H9 (cell line): Measurements from ENCODE around the gene CD86. TPM values are rescaled to one million over a fixed set of nuclear protein-coding genes. Genes with fewer than 3 reads are reported as not detected.

Experiments used
- DNase-seq: peaks from one replicate; pipeline ENCODE4 v3.0.0-alpha.2; 2017
- H2AFZ ChIP-seq: one replicate; pipeline ENCODE4 v1.6.1; 2013; ENCODE audit warnings: mild to moderate bottlenecking, low read length, control low read depth, moderate library complexity
- H2AK5ac ChIP-seq: 2 replicates; pipeline ENCODE4 v1.6.1; 2013; ENCODE audit warnings: low read length, control low read depth, mixed read lengths; ENCODE audit not compliant: insufficient read length
- H2BK120ac ChIP-seq: one replicate; pipeline ENCODE4 v1.6.1; 2013; ENCODE audit warnings: low read depth, mild to moderate bottlenecking, low read length, control low read depth, inconsistent platforms; ENCODE audit not compliant: poor library complexity, severe bottlenecking
- H2BK12ac ChIP-seq: 2 replicates; pipeline ENCODE4 v1.6.1; 2013; ENCODE audit warnings: low read length, control low read depth, mixed read lengths, low read depth; ENCODE audit not compliant: insufficient read length
- H2BK15ac ChIP-seq: 2 replicates; pipeline ENCODE4 v1.6.1; 2013; ENCODE audit warnings: low read depth, low read length, control low read depth
- H2BK20ac ChIP-seq: one replicate; pipeline ENCODE4 v1.6.1; 2013; ENCODE audit warnings: low read depth, mild to moderate bottlenecking, low read length, control low read depth, inconsistent platforms; ENCODE audit not compliant: poor library complexity, severe bottlenecking
- H2BK5ac ChIP-seq: 2 replicates; pipeline ENCODE4 v1.6.1; 2013; ENCODE audit warnings: low read length, control low read depth, mixed read lengths; ENCODE audit not compliant: insufficient read length
- H3K14ac ChIP-seq: 2 replicates; pipeline ENCODE4 v1.6.1; 2013; ENCODE audit warnings: low read length, control low read depth; ENCODE audit not compliant: insufficient read depth
- H3K18ac ChIP-seq: 2 replicates; pipeline ENCODE4 v1.6.1; 2013; ENCODE audit warnings: low read depth, mild to moderate bottlenecking, mixed read lengths, low read length, control low read depth; ENCODE audit not compliant: insufficient read length
- H3K23ac ChIP-seq: 2 replicates; pipeline ENCODE4 v1.6.1; 2013; ENCODE audit warnings: low read length, control low read depth, mixed read lengths, low read depth; ENCODE audit not compliant: insufficient read length
- H3K23me2 ChIP-seq: 2 replicates; pipeline ENCODE4 v1.6.1; 2013; ENCODE audit warnings: low read depth, mild to moderate bottlenecking, mixed read lengths, low read length, control low read depth; ENCODE audit not compliant: insufficient read length, poor library complexity, severe bottlenecking
- H3K27ac ChIP-seq: 2 replicates; pipeline ENCODE4 v1.5.1; 2013; ENCODE audit warnings: low read length, control low read depth, mixed read lengths, low read depth; ENCODE audit not compliant: insufficient read length
- H3K27me3 ChIP-seq: 2 replicates; pipeline ENCODE4 v1.6.1; 2013; ENCODE audit warnings: low read length, control low read depth, inconsistent platforms; ENCODE audit not compliant: insufficient read depth
- H3K4ac ChIP-seq: 2 replicates; pipeline ENCODE4 v1.6.1; 2013; ENCODE audit warnings: low read depth, mild to moderate bottlenecking, control low read depth, inconsistent platforms, low read length, moderate library complexity
- H3K4me1 ChIP-seq: 2 replicates; pipeline ENCODE4 v1.6.1; 2013; ENCODE audit warnings: low read length, control low read depth, inconsistent platforms; ENCODE audit not compliant: insufficient read depth
- H3K4me2 ChIP-seq: 2 replicates; pipeline ENCODE4 v1.6.1; 2013; ENCODE audit warnings: low read length, control low read depth, mixed read lengths; ENCODE audit not compliant: insufficient read length, insufficient read depth
- H3K56ac ChIP-seq: 2 replicates; pipeline ENCODE4 v1.6.1; 2013; ENCODE audit warnings: low read depth, mild to moderate bottlenecking, mixed read lengths, low read length, control low read depth; ENCODE audit not compliant: insufficient read length
- H3K79me1 ChIP-seq: 2 replicates; pipeline ENCODE4 v1.6.1; 2013; ENCODE audit warnings: low read depth, mild to moderate bottlenecking, moderate library complexity, low read length, control low read depth, inconsistent platforms; ENCODE audit not compliant: insufficient read depth, poor library complexity, severe bottlenecking
- H3K79me2 ChIP-seq: 2 replicates; pipeline ENCODE4 v1.6.1; 2013; ENCODE audit warnings: low read length, control low read depth, inconsistent platforms; ENCODE audit not compliant: insufficient read depth
- H3K9ac ChIP-seq: 2 replicates; pipeline ENCODE4 v1.6.1; 2013; ENCODE audit warnings: low read length, control low read depth, mixed read lengths; ENCODE audit not compliant: insufficient read length; ENCODE audit errors: extremely low read depth
- H3K9me3 ChIP-seq: one replicate; pipeline ENCODE4 v1.6.1; 2013; ENCODE audit warnings: low read depth, low read length, inconsistent platforms; ENCODE audit not compliant: control insufficient read depth
- H3T11ph ChIP-seq: one replicate; pipeline ENCODE4 v1.6.1; 2013; ENCODE audit warnings: mild to moderate bottlenecking, low read length, control low read depth, inconsistent platforms
- H4K20me1 ChIP-seq: one replicate; pipeline ENCODE4 v1.6.1; 2013; ENCODE audit not compliant: control insufficient read depth, insufficient read length, insufficient read depth
- H4K5ac ChIP-seq: 2 replicates; pipeline ENCODE4 v1.6.1; 2013; ENCODE audit warnings: low read depth, mild to moderate bottlenecking, mixed read lengths, low read length, control low read depth; ENCODE audit not compliant: insufficient read length
- H4K8ac ChIP-seq: replicated peaks from 2 replicates; pipeline ENCODE4 v1.6.1; 2013; ENCODE audit warnings: low read length, control low read depth, mixed read lengths, low read depth; ENCODE audit not compliant: insufficient read length
- H4K91ac ChIP-seq: 2 replicates; pipeline ENCODE4 v1.6.1; 2013; ENCODE audit warnings: low read depth, mild to moderate bottlenecking, moderate library complexity, mixed read lengths, low read length, control low read depth; ENCODE audit not compliant: insufficient read length
- H3K27ac Mint-ChIP-seq, 3 experiments: 2 replicates in 2 of 3; 3 replicates in 1 of 3; pipeline ENCODE4 v1.8.0; 2020 to 2021; ENCODE audit warnings: mixed read lengths in 3 of 3, mild to moderate bottlenecking in 1 of 3, moderate library complexity in 1 of 3
- H3K27me3 Mint-ChIP-seq: 2 replicates; pipeline ENCODE4 v1.8.0; 2021; ENCODE audit warnings: low read depth, mild to moderate bottlenecking, moderate library complexity, mixed read lengths
- H3K36me3 Mint-ChIP-seq, 3 experiments: 2 replicates in 2 of 3; 3 replicates in 1 of 3; pipeline ENCODE4 v1.8.0; 2020 to 2021; ENCODE audit warnings: low read depth in 3 of 3, mixed read lengths in 3 of 3; ENCODE audit not compliant: insufficient read depth in 1 of 3
- H3K4me1 Mint-ChIP-seq, 2 experiments: 2 replicates each; pipeline ENCODE4 v1.8.0; 2020; ENCODE audit warnings: mixed read lengths in 2 of 2
- H3K4me3 Mint-ChIP-seq, 2 experiments: 2 replicates in 1 of 2; 3 replicates in 1 of 2; pipeline ENCODE4 v1.8.0; 2020 to 2021; ENCODE audit warnings: mild to moderate bottlenecking in 2 of 2, mixed read lengths in 2 of 2, moderate library complexity in 1 of 2
- H3K9me3 Mint-ChIP-seq, 2 experiments: 2 replicates in 1 of 2; 3 replicates in 1 of 2; pipeline ENCODE4 v1.8.0; 2020; ENCODE audit warnings: mild to moderate bottlenecking in 2 of 2, mixed read lengths in 2 of 2, moderate library complexity in 1 of 2
- CTCF ChIP-seq: fragments of 200-600 bp; sonication (generic); conservative IDR thresholded peaks from 3 replicates; pipeline ENCODE4 v1.8.0; 2021; ENCODE audit warnings: antibody characterized with exemption, mild to moderate bottlenecking
- WGBS: extraction: QIAGEN DNeasy Blood & Tissue Kit; methylation state at CpG from one replicate; pipeline ENCODE4 v1.1.7; 2013; ENCODE audit warnings: missing lambda C conversion rate, low lambda C conversion rate, mixed read lengths; ENCODE audit not compliant: insufficient read length; ENCODE audit errors: extremely low coverage; 5-methylcytosine and 5-hydroxymethylcytosine counted together
- total RNA-seq: library from RNA; stranded (reverse); gene quantifications from 2 replicates; pipeline ENCODE4 v1.2.1, GENCODE V29; 2021

Gene CD86
- total RNA-seq, 1 experiment from 2014 or later, result not detected

- H3K4me2 ChIP-seq, result no peak overlapping the region
- WGBS, result no CpG with 5 or more reads among the region's 9 CpGs
- H2BK20ac ChIP-seq, result no peak overlapping the region
- no peak overlapping the region for H3K14ac ChIP-seq
- H3K27ac ChIP-seq, result no peak overlapping the region
- H2BK12ac ChIP-seq, result no peak overlapping the region
- no peaks in the 10 kb centered on the region for H3K79me2 ChIP-seq
- no peak overlapping the region for H3K4ac ChIP-seq
- no peaks in the 10 kb centered on the region for H3K9me3 ChIP-seq
- no peak overlapping the region for H4K8ac ChIP-seq
- H2BK120ac ChIP-seq, result no peak overlapping the region
- Mint-ChIP-seq H3K27me3 (peaks cover 4% of the 10 kb centered on the region), H3K36me3 (no peaks in the 10 kb centered on the region), H3K4me1 (peaks cover 3 to 5% of the 10 kb centered on the region in 2 experiments; a peak in 3 of 4 replicates), H3K4me3 (no peak overlapping the region), H3K27ac (no peak overlapping the region), H3K9me3 (no peaks in the 10 kb centered on the region)
- H3K56ac ChIP-seq, result no peak overlapping the region
- no peak overlapping the region for H4K5ac ChIP-seq
- no peak for DNase-seq
- H3K79me1 ChIP-seq, result no peaks in the 10 kb centered on the region
- no peak overlapping the region for H3K18ac ChIP-seq
- no peak overlapping the region for H4K91ac ChIP-seq
- no peak overlapping the region for H2BK5ac ChIP-seq
- H4K20me1 ChIP-seq, result no peaks in the 10 kb centered on the region
- no peak overlapping the region for H2AFZ ChIP-seq
- H3K9ac ChIP-seq, result no peak overlapping the region
- no peak overlapping the region for H3T11ph ChIP-seq
- no peak overlapping the region for H3K23ac ChIP-seq
- H2BK15ac ChIP-seq, result no peak overlapping the region
- H3K4me1 ChIP-seq, result no peaks in the 10 kb centered on the region
- no peaks in the 10 kb centered on the region for H3K23me2 ChIP-seq
- no peak overlapping the region for H2AK5ac ChIP-seq
- no peak for TF ChIP-seq CTCF
- no peaks in the 10 kb centered on the region for H3K27me3 ChIP-seq
These were observed 25.0 kb downstream of the CD86 start for GRCh38 chr3:122080207-122080587.
